ENCODE measurements around the gene ARMCX4.

ARMCX4 gene

DNA sequence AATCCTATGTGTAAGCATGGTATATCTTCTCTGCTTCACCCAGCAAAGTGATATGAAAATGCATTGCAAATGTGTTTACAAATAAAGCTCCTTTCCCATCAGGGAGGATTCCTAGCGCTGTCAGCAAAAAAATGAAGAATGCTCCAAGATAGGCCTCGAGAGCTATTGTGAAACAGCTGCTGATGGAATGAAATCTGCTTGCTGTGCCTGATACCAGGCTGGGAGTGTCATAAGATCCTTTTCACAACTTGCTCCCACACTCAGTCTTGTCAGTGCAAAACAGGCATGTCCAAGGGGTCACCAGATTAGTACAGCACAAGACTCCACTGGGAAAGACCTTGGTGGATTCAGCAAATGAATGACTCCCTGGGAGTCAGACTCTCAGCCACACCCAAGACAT is 43.2 kb upstream of the ARMCX4 start (continued):
- TF ChIP-seq ZNF529 (tag by site-specific recombination; IDR thresholded peaks at IDR 0.05; ENCODE audit: insufficient replicate concordance) (no peak), ZNF350 (tag by site-specific recombination; IDR thresholded peaks at IDR 0.05) (no peak)

- H3K27ac ChIP-seq (ENCODE audit: extremely low read depth, low read depth, low read length) = no peak overlapping the region
- CTCF ChIA-PET = no interaction called here
- TF ChIP-seq ZNF335 (tag by site-specific recombination; conservative IDR thresholded peaks at IDR 0.05) = no peak
- TF ChIP-seq ZNF169 (tag by site-specific recombination; IDR thresholded peaks at IDR 0.05) = no peak
- no peak for TF ChIP-seq AEBP2 (tag by site-specific recombination; IDR thresholded peaks at IDR 0.05; ENCODE audit: borderline replicate concordance)
- no peaks in the 10 kb centered on the region for H3K9me3 ChIP-seq (ENCODE audit: control insufficient read depth, insufficient read depth, low read depth, low read length)
- peaks cover 0 to 13% of the 10 kb centered on the region in 2 experiments; a peak in 1 of 3 replicates for H3K36me3 ChIP-seq (ENCODE audit: control insufficient read depth in 2 of 2, insufficient read depth in 1 of 2, low read length in 2 of 2)
- H3K4me3 ChIP-seq (ENCODE audit: low read depth, low read length) = no peak overlapping the region
- POLR2A ChIA-PET = no interaction called here
- H3K4me1 ChIP-seq (ENCODE audit: control insufficient read depth, insufficient read depth, low read length) = no peaks in the 10 kb centered on the region
These were observed 36.0 kb upstream of the ARMCX4 start for GRCh38 chrX:101449279-101449678.

DNA sequence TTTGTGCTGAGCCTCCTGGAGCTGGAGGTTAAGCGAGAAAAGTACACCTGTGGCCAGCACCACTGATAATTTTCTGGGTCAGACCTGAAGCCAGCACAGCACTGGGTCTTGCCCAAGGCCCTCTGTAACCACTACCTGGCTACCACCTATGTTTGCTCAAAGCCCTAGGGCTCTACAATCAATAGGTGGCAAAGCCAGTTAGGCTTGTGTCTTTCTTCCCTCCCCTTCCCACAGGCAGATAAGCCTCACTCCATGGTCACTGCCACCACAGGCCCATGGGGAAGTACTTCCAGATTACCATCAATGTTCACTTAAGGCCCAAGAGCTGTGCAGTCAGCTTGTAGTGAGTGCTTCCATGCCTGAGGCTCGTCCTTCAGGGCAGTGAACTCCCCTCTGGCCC is 35.2 kb upstream of the ARMCX4 start:
- POLR2A ChIA-PET = no interaction called here
- no peaks in the 10 kb centered on the region for H3K4me1 ChIP-seq (ENCODE audit: control insufficient read depth, insufficient read depth, low read length)
- H3K9me3 ChIP-seq (ENCODE audit: control insufficient read depth, insufficient read depth, low read depth, low read length) = no peaks in the 10 kb centered on the region
- H3K36me3 ChIP-seq (ENCODE audit: control insufficient read depth in 2 of 2, insufficient read depth in 1 of 2, low read length in 2 of 2) = peaks cover 0 to 16% of the 10 kb centered on the region in 2 experiments; a peak in 1 of 3 replicates
- H3K27ac ChIP-seq (ENCODE audit: extremely low read depth, low read depth, low read length) = no peak overlapping the region
- TF ChIP-seq ZNF324 (tag by site-specific recombination; IDR thresholded peaks at IDR 0.05) = no peak
- TF ChIP-seq ZNF488 (tag by site-specific recombination; IDR thresholded peaks at IDR 0.05) = no peak
- no peak for TF ChIP-seq ZNF600 (tag by site-specific recombination; IDR thresholded peaks at IDR 0.05)
- no peak for TF ChIP-seq EGR2 (tag by site-specific recombination; IDR thresholded peaks at IDR 0.05; ENCODE audit: low read depth)
- TF ChIP-seq, protein P1, sequence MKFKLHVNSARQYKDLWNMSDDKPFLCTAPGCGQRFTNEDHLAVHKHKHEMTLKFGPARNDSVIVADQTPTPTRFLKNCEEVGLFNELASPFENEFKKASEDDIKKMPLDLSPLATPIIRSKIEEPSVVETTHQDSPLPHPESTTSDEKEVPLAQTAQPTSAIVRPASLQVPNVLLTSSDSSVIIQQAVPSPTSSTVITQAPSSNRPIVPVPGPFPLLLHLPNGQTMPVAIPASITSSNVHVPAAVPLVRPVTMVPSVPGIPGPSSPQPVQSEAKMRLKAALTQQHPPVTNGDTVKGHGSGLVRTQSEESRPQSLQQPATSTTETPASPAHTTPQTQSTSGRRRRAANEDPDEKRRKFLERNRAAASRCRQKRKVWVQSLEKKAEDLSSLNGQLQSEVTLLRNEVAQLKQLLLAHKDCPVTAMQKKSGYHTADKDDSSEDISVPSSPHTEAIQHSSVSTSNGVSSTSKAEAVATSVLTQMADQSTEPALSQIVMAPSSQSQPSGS (tag by site-specific recombination; IDR thresholded peaks at IDR 0.05; ENCODE audit: low read depth) = no peak
- no peak overlapping the region for H3K4me3 ChIP-seq (ENCODE audit: low read depth, low read length)
- CTCF ChIA-PET = no interaction called here

GRCh38 chrX:101450961-101451360 is 34.3 kb upstream of the ARMCX4 start:
- no peak overlapping the region for H3K4me3 ChIP-seq (ENCODE audit: low read depth, low read length)
- H3K4me1 ChIP-seq (ENCODE audit: control insufficient read depth, insufficient read depth, low read length) = no peaks in the 10 kb centered on the region
- no peak for TF ChIP-seq ZNF132 (tag by site-specific recombination; IDR thresholded peaks at IDR 0.05; ENCODE audit: borderline replicate concordance)
- TF ChIP-seq ZNF274 (IDR thresholded peaks at IDR 0.05; ENCODE audit: low read length) = no peak
- no peak for TF ChIP-seq ZNF274 (tag by site-specific recombination; IDR thresholded peaks at IDR 0.05; ENCODE audit: borderline replicate concordance)
- no peak for TF ChIP-seq ZFHX2 (tag by site-specific recombination; conservative IDR thresholded peaks at IDR 0.05)
- no peak for TF ChIP-seq FEZF1 (tag by site-specific recombination; IDR thresholded peaks at IDR 0.05)
- TF ChIP-seq KLF1 (tag by site-specific recombination; IDR thresholded peaks at IDR 0.05) = no peak
- TF ChIP-seq ZNF658 (tag by site-specific recombination; IDR thresholded peaks at IDR 0.05) = no peak
- POLR2A ChIA-PET = no interaction called here
- CTCF ChIA-PET = no interaction called here
- H3K9me3 ChIP-seq (ENCODE audit: control insufficient read depth, insufficient read depth, low read depth, low read length) = no peaks in the 10 kb centered on the region
- peaks cover 0 to 19% of the 10 kb centered on the region in 2 experiments; a peak in 1 of 3 replicates for H3K36me3 ChIP-seq (ENCODE audit: control insufficient read depth in 2 of 2, insufficient read depth in 1 of 2, low read length in 2 of 2)
- no peak overlapping the region for H3K27ac ChIP-seq (ENCODE audit: extremely low read depth, low read depth, low read length)

Data from HEK293 (cell line).